ENCODE data around the gene RACK1. TPM values are rescaled to one million over a fixed set of nuclear protein-coding genes. Genes with fewer than 3 reads are reported as not detected.

The RACK1 gene
- total RNA-seq, 1 experiment from 2014 or later = 2,552 TPM

GRCh38 chr5:181258576-181258975 lies 14.9 kb upstream of the RACK1 start:
- Histone ChIP-seq H3K23me2 (ENCODE audit: insufficient read length, low read depth, low read length, poor library complexity, severe bottlenecking) (peaks cover 17% of the 10 kb centered on the region), H3K14ac (ENCODE audit: insufficient read depth, low read length) (no peak overlapping the region), H2BK12ac (ENCODE audit: insufficient read length, low read depth, low read length) (no peak overlapping the region), H3K18ac (ENCODE audit: insufficient read length, low read depth, low read length) (no peak overlapping the region), H2BK20ac (ENCODE audit: low read depth, low read length, poor library complexity, severe bottlenecking) (no peak overlapping the region), H4K8ac (replicated peaks; ENCODE audit: insufficient read length, low read depth, low read length) (no peak overlapping the region), H3K56ac (ENCODE audit: insufficient read length, low read depth, low read length) (no peak overlapping the region), H3K79me1 (ENCODE audit: insufficient read depth, low read depth, low read length, poor library complexity, severe bottlenecking) (peaks cover 4% of the 10 kb centered on the region), H3T11ph (ENCODE audit: low read length) (no peak overlapping the region), H2AK5ac (ENCODE audit: insufficient read length, low read length) (no peak overlapping the region), H4K20me1 (ENCODE audit: control insufficient read depth, insufficient read depth, insufficient read length) (no peaks in the 10 kb centered on the region), H3K9ac (ENCODE audit: extremely low read depth, insufficient read length, low read length) (peak overlapping the region; percentile 26), H4K5ac (ENCODE audit: insufficient read length, low read depth, low read length) (no peak overlapping the region), H3K27me3 (ENCODE audit: insufficient read depth, low read length) (no peaks in the 10 kb centered on the region), H3K4me2 (ENCODE audit: insufficient read depth, insufficient read length, low read length) (peak overlapping the region; percentile 99), H3K23ac (ENCODE audit: insufficient read length, low read depth, low read length) (no peak overlapping the region), H3K79me2 (ENCODE audit: insufficient read depth, low read length) (peaks cover 6% of the 10 kb centered on the region), H2BK120ac (ENCODE audit: low read depth, low read length, poor library complexity, severe bottlenecking) (no peak overlapping the region), H2BK5ac (ENCODE audit: insufficient read length, low read length) (no peak overlapping the region), H3K27ac (ENCODE audit: insufficient read length, low read depth, low read length) (no peak overlapping the region), H2AFZ (ENCODE audit: low read length) (no peak overlapping the region), H4K91ac (ENCODE audit: insufficient read length, low read depth, low read length) (no peak overlapping the region), H3K4me1 (ENCODE audit: insufficient read depth, low read length) (peaks cover 2% of the 10 kb centered on the region; the same call in 1 of the 2 replicates), H3K9me3 (ENCODE audit: control insufficient read depth, low read depth, low read length) (no peaks in the 10 kb centered on the region), H3K4ac (ENCODE audit: low read depth, low read length) (no peak overlapping the region), H2BK15ac (ENCODE audit: low read depth, low read length) (no peak overlapping the region)
- Mint-ChIP-seq H3K4me3 (peak overlapping the region; percentile 33 to 89; a peak in 2 of 5 replicates), H3K27ac (no peak overlapping the region), H3K36me3 (ENCODE audit: insufficient read depth in 1 of 3, low read depth in 3 of 3) (peaks cover 11 to 39% (median 29%) of the 10 kb centered on the region in 3 experiments; a peak in 6 of 7 replicates), H3K9me3 (no peaks in the 10 kb centered on the region), H3K27me3 (ENCODE audit: low read depth) (no peaks in the 10 kb centered on the region), H3K4me1 (peaks cover 21 to 23% of the 10 kb centered on the region in 2 experiments)
- DNase-seq = no peak
- TF ChIP-seq CTCF (conservative IDR thresholded peaks at IDR 0.05) = no peak
- no CpG with 5 or more reads among the region's 3 CpGs for WGBS (ENCODE audit: extremely low coverage, insufficient read length, low lambda C conversion rate)

All from H9 (cell line).